ENCODE results near the gene TRAF2. TPM values are rescaled to one million over a fixed set of nuclear protein-coding genes. Genes with fewer than 3 reads are reported as not detected.
A peak's percentile ranks its signal among the peaks of the same experiment; 100 is the strongest.

TRAF2 gene
- total and polyA plus RNA-seq, 2 of the 8 experiments (the other 6 are each of a cell fraction or from before 2014, with no cell fraction given), result 26.9 to 50.2 TPM

GRCh38 chr9:136925414-136926153 is 39.3 kb downstream of the TRAF2 start:
- no peaks in the 10 kb centered on the region for H3K79me2 ChIP-seq (ENCODE audit: control insufficient read depth in 1 of 2, insufficient read depth in 2 of 2, low read length in 2 of 2)
- ChIA-PET CTCF (ENCODE audit: partially characterized antibody) (interaction anchor here (0.9 to 4.3 kb wide), 7 partner anchors 10 to 109 kb away, joined by 3 to 16 read pairs (median 4); partner anchors contain the start of gene AJM1), POLR2A (ENCODE audit: partially characterized antibody) (interaction anchor here (1.8 kb wide), 1 partner anchor 66 kb away, joined by 5 read pairs; no protein-coding TSS in a partner anchor)
- H2BK5ac ChIP-seq (ENCODE audit: low read depth, low read length), result no peak overlapping the region
- H3K79me1 ChIP-seq (ENCODE audit: low read depth, low read length), result peaks cover 5% of the 10 kb centered on the region; the same call in 1 of the 2 replicates
- H3K27me3 ChIP-seq (replicated peaks in 1 of 4; ENCODE audit: control insufficient read depth in 3 of 4, extremely low read depth in 1 of 4, insufficient read depth in 3 of 4, low read length in 3 of 4), result no peaks in the 10 kb centered on the region
- no peak overlapping the region for H4K5ac ChIP-seq (ENCODE audit: insufficient read length, low read depth, low read length)
- TF ChIP-seq RAD21 (IDR thresholded peaks at IDR 0.05 in 1 of 2, conservative IDR thresholded peaks at IDR 0.05 in 1 of 2; ENCODE audit: low read depth in 2 of 2, low read length in 2 of 2) (peak in 1 of 2 experiments; percentile 29; a peak in 1 of 4 replicates), YY1 (IDR thresholded peaks at IDR 0.05; ENCODE audit: low read depth, low read length) (no peak), CTCF (IDR thresholded peaks at IDR 0.05; ENCODE audit: control extremely low read depth in 1 of 3, insufficient read depth in 1 of 3, low read depth in 1 of 3, low read length in 3 of 3) (peak; percentile 20 to 26 (median 24); a peak in 3 of 4 replicates)
- H3K36me3 ChIP-seq (ENCODE audit: control insufficient read depth in 2 of 4, insufficient read depth in 4 of 4, low read length in 3 of 4), result peaks cover 13 to 34% (median 25%) of the 10 kb centered on the region in 4 experiments
- H3K9me3 ChIP-seq (ENCODE audit: insufficient read depth in 2 of 2, low read depth in 1 of 2, low read length in 1 of 2), result no peaks in the 10 kb centered on the region
- peaks cover 0 to 12% of the 10 kb centered on the region in 2 experiments for H4K20me1 ChIP-seq (replicated peaks in 1 of 2; ENCODE audit: control insufficient read depth in 1 of 2, insufficient read depth in 2 of 2, low read length in 2 of 2)
- H2BK12ac ChIP-seq (ENCODE audit: low read depth, low read length), result no peak overlapping the region
- no peak overlapping the region for H3K23ac ChIP-seq (ENCODE audit: insufficient read length)
- no peak overlapping the region for H3K14ac ChIP-seq (ENCODE audit: insufficient read length)
- DNase-seq (ENCODE audit: low read depth in 1 of 2, low spot score in 2 of 2) (no peak), FAIRE-seq (no peak)
- H3K56ac ChIP-seq (replicated peaks; ENCODE audit: insufficient read length, low read depth, low read length), result no peak overlapping the region
- WGBS, 2 experiments (ENCODE audit: extremely low coverage in 1 of 2, insufficient coverage in 1 of 2, insufficient read length in 1 of 2, insufficient replicate concordance in 2 of 2, low coverage in 1 of 2, low lambda C conversion rate in 2 of 2, missing lambda C conversion rate in 1 of 2), result 89% methylated on average over 33 of the region's 33 CpGs; no CpG with 5 or more reads in 1 of the 2 experiments
- H2AFZ ChIP-seq (ENCODE audit: low read length), result no peak overlapping the region
- no peak overlapping the region for H3K4me3 ChIP-seq (ENCODE audit: extremely low read depth in 1 of 4, insufficient read depth in 2 of 4, low read depth in 3 of 4, low read length in 4 of 4)
- no peak overlapping the region for H3K4ac ChIP-seq (replicated peaks; ENCODE audit: insufficient read length, low read depth, low read length)
- no peaks in the 10 kb centered on the region for H3K23me2 ChIP-seq (ENCODE audit: low read depth, low read length)
- no peak overlapping the region for H2BK20ac ChIP-seq (ENCODE audit: low read length)
- no peak overlapping the region for H3K18ac ChIP-seq (ENCODE audit: extremely low read depth, low read length)
- H3K27ac ChIP-seq (ENCODE audit: low read depth, low read length), result no peak overlapping the region
- no peak overlapping the region for H4K91ac ChIP-seq (replicated peaks; ENCODE audit: insufficient read length, low read length)
- H2BK120ac ChIP-seq (replicated peaks; ENCODE audit: low read depth, low read length), result no peak overlapping the region
- H4K8ac ChIP-seq (ENCODE audit: extremely low read depth, insufficient read depth, low read length), result no peak overlapping the region; the same call in 1 of the 2 replicates
- H2AK5ac ChIP-seq (ENCODE audit: low read depth, low read length), result no peak overlapping the region
- H3K4me1 ChIP-seq (replicated peaks in 1 of 4; ENCODE audit: control insufficient read depth in 3 of 4, insufficient read depth in 4 of 4, low read length in 3 of 4), result no peaks in the 10 kb centered on the region
- H3K4me2 ChIP-seq (ENCODE audit: insufficient read depth in 1 of 2, low read depth in 2 of 2, low read length in 2 of 2), result no peak overlapping the region
- H3K9ac ChIP-seq (replicated peaks in 1 of 4; ENCODE audit: extremely low read depth in 1 of 4, low read depth in 3 of 4, low read length in 3 of 4), result no peak overlapping the region
- no peak overlapping the region for H2BK15ac ChIP-seq (ENCODE audit: low read length)

All from H1 (cell line).